Mucosa of rectum (tissue), 2 donors: ENCODE results near the gene CENPQ.

Experiments used
- H3K27ac ChIP-seq, 2 donors: one replicate each; pipeline ENCODE4 v1.7.0; 2013; ENCODE audit warnings: inconsistent platforms in 2 of 2, low read depth in 2 of 2, low read length in 2 of 2
- H3K27me3 ChIP-seq, 2 donors: one replicate each; pipeline ENCODE4 v1.7.0; 2013; ENCODE audit warnings: low read length in 2 of 2; ENCODE audit not compliant: control insufficient read depth in 2 of 2, insufficient read depth in 2 of 2
- H3K36me3 ChIP-seq, 2 donors: one replicate each; pipeline ENCODE4 v1.7.0; 2013; ENCODE audit warnings: low read length in 2 of 2; ENCODE audit not compliant: control insufficient read depth in 2 of 2, insufficient read depth in 2 of 2
- H3K4me1 ChIP-seq, 2 donors: one replicate each; pipeline ENCODE4 v1.7.0; 2013; ENCODE audit warnings: low read length in 2 of 2, mild to moderate bottlenecking in 1 of 2; ENCODE audit not compliant: control insufficient read depth in 2 of 2, insufficient read depth in 2 of 2
- H3K4me3 ChIP-seq, 2 donors: one replicate each; pipeline ENCODE4 v1.7.0; 2013; ENCODE audit warnings: low read length in 2 of 2
- H3K9ac ChIP-seq, 2 donors: one replicate each; pipeline ENCODE4 v1.7.0; 2013; ENCODE audit warnings: low read length in 2 of 2, low read depth in 1 of 2, mild to moderate bottlenecking in 1 of 2
- H3K9me3 ChIP-seq, 2 donors: one replicate each; pipeline ENCODE4 v1.7.0; 2013; ENCODE audit warnings: low read length in 2 of 2; ENCODE audit not compliant: control insufficient read depth in 2 of 2
- donor health status: healthy.
- donor health status: Normal muscosa, but diverticular disease.

CENPQ gene

GRCh38 chr6:49535795-49536194, 72.6 kb downstream of the CENPQ start:
- H3K27me3 ChIP-seq: no peaks in the 10 kb centered on the region
- H3K4me3 ChIP-seq: no peak overlapping the region
- no peaks in the 10 kb centered on the region for H3K9me3 ChIP-seq
- no peak overlapping the region for H3K9ac ChIP-seq
- H3K36me3 ChIP-seq: no peaks in the 10 kb centered on the region
- H3K27ac ChIP-seq: no peak overlapping the region
- H3K4me1 ChIP-seq: no peaks in the 10 kb centered on the region

DNA sequence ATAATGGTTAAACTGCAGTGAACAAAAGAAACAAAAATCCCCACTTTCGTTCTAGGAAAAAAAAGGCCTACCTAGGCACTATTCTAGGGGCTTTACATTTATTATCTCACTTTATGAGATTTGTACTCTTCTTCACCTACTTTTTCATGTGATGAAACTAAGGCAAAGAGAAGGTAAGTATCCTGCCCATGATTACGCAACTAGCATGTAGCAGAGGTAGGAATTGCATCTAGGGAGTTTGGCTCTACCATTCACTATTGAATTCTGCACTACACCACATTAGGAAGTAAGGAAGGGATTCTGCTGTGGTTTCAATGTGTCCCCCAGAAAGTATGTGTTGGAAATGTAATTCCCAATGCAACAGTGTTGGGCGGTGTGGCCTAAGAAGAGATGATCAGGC, 75.9 kb downstream of the CENPQ start:
- Histone ChIP-seq H3K27me3 (no peaks in the 10 kb centered on the region), H3K9me3 (no peaks in the 10 kb centered on the region), H3K9ac (no peak overlapping the region), H3K4me1 (no peaks in the 10 kb centered on the region), H3K4me3 (no peak overlapping the region), H3K27ac (no peak overlapping the region), H3K36me3 (no peaks in the 10 kb centered on the region)

DNA sequence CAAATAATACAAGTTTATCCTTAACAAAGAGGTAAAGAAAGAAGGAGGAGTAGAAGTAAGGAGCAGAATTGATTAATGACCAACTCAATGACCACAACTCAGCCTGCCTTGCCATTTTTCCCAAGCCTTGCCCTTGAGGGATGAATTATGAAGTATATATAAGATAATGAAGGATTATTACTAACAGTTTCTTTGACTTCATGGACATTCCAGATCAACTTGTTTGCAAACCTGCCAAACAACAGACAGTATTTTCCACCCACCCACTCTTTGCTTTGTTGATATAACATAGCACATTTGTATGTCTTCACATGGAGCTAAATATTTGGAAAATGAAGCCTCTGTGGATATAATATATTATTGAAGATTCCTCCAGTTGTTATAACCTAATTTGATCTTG, 77.4 kb downstream of the CENPQ start:
- H3K4me3 ChIP-seq: no peak overlapping the region
- no peaks in the 10 kb centered on the region for H3K9me3 ChIP-seq
- no peaks in the 10 kb centered on the region for H3K27me3 ChIP-seq
- no peaks in the 10 kb centered on the region for H3K36me3 ChIP-seq
- H3K4me1 ChIP-seq: no peaks in the 10 kb centered on the region
- H3K9ac ChIP-seq: no peak overlapping the region
- H3K27ac ChIP-seq: no peak overlapping the region

DNA sequence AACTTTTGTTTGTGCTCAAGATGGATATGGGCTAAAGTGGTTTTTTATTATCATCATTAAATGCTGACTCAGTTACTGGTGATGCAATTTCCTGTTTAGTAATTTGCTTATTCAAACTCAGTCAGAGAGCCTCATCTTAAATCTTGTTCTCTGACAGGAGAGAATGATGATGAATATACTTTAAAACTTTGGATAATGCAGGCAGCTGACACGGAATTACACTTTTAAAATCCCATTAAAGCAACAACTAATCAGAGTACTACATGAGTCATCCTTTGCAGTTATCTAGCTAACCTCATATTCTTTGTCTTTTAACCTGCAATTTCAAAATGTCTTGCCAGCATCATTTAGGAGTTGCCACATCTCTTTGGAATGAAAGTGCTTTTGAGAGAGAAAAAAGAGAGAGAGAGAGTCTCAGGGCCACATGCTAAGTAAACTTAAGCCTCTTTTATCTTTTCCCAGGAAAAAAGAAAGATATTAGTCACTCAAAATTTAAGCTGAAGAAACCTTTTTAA, 78.1 kb downstream of the CENPQ start:
- H3K4me3 ChIP-seq: no peak overlapping the region
- no peaks in the 10 kb centered on the region for H3K9me3 ChIP-seq
- H3K9ac ChIP-seq: no peak overlapping the region
- H3K36me3 ChIP-seq: no peaks in the 10 kb centered on the region
- no peaks in the 10 kb centered on the region for H3K4me1 ChIP-seq
- no peak overlapping the region for H3K27ac ChIP-seq
- H3K27me3 ChIP-seq: no peaks in the 10 kb centered on the region

DNA sequence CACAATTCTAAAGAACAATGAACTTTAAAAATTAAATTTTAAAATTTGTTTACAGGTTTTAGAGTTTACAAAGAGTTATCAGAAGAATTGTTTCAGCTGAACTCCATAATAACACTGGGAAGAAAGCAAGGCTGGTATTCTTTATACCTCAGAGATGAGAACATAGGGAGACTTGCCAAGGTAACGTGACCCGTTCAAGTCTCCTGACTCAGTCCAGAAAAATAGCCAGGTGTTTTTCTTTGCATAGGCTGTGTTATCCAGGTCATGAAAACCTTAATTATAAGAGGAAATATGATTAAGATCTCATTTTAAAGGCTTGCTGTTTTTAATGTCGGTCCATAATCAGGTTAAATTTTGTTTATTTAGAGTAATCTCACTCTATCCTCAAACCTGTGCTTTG, 78.8 kb downstream of the CENPQ start:
- Histone ChIP-seq H3K27ac (no peak overlapping the region), H3K4me1 (no peaks in the 10 kb centered on the region), H3K9me3 (no peaks in the 10 kb centered on the region), H3K9ac (no peak overlapping the region), H3K27me3 (no peaks in the 10 kb centered on the region), H3K4me3 (no peak overlapping the region), H3K36me3 (no peaks in the 10 kb centered on the region)
